IPS DF 4.7 (cell line): ENCODE measurements around the gene STARD4.

ENCODE experiments used
- DNase-seq: peaks from one replicate; pipeline ENCODE4 v3.0.0-alpha.2; 2013; ENCODE audit warnings: low spot score; ENCODE audit errors: extremely low read depth

The STARD4 gene

DNA sequence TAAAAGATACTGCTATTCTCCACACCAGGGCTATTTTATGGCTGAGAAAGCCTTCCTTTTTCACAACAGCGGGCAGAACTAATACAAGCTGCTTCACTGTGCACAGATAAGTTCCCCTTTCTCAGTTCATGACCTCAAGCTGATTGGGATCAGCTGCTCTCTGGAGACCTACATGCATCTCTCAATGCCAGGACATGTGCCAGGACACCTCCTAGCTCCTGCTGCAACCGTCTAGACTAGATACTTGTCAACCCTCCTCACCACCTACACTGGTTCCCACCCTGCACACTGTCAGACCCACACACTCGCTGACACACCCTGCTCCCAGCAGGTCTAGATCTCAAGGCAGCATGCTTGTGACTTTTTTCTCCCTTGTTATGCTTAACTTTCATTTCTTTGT is 39.8 kb downstream of the STARD4 start:
- DNase-seq = no peak

DNA sequence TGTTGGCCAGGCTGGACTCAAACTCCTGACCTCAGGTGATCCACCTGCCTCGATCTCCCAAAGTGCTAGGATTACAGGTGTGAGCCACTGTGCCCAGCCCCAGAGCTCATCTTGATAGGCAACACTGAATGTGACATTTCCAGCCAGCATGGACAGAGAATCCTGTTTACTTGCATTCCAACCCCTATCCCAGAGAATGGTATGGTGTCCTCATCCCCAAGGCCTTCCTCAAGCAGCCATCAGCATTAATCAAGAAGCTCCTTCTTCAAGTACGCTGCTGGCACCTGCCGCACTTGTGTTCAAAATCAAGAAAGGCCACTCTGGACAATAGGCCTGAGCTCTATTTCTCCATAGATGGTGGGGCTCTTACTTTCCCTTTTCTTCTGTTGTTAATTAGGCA is 40.2 kb downstream of the STARD4 start:
- no peak for DNase-seq

DNA sequence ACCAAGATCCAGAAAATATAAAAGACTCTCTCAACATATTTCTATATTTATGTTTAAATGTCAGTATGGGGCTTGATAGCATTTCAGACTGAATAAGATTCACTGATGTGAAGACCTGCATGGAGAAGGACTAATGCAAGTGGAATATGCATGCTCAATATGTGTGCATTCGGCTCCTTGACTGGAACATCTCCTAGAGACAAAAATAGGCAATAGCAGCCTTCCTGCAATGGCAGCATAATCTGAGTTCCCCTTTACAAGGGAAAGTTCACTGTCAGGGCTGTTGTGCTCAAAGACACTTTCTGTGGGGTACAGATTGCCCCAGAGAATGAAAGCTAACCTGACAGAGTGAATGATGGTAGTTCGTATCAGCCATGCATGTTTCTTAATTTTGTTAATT is 42.4 kb downstream of the STARD4 start:
- DNase-seq = no peak

DNA sequence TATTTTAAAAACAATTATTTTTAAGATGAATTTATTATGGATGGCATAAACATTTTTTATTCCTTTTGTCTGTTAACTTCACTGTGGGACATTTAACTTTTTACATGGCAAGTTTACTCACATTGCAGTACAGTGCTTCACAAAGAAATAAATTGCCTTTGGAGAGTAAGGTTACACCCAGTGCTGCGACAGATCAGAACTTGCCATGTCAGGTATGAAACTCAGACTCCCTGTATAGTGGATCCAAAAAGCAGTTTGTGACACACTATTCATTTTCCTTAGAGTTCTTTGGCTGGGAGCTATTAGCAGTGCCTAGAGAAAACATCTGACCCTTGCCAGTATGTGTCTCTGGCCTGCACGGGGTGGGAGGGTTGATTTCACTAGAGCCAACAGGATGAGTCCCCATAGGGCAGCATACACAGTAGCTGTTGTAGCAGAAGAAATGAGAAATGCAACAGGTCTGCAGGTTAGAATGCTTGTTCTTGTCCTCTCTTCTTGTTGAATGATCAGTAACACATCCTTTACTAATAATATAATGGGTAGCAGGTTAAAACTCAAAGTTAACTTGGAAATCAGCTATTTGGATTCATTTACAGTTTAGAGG is 42.9 kb downstream of the STARD4 start:
- DNase-seq = no peak

DNA sequence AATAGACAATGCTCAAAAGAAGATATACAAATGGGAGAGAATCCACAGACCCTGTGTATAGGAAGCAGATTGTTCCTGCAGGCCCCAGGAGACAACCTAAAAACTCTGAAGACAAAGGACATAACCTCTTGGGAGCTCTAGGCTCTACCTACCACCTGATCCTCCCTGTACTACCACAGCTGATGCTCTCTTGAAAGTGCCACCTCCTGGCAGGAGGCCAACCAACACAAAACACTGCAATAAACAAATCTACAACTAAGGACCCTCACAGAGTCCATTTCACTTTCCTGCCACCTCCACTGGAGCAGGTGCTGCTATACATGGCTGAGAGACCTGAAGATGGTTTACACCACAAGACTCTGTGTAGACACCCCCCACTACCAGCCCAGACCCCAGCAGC is 49.0 kb downstream of the STARD4 start:
- no peak for DNase-seq

DNA sequence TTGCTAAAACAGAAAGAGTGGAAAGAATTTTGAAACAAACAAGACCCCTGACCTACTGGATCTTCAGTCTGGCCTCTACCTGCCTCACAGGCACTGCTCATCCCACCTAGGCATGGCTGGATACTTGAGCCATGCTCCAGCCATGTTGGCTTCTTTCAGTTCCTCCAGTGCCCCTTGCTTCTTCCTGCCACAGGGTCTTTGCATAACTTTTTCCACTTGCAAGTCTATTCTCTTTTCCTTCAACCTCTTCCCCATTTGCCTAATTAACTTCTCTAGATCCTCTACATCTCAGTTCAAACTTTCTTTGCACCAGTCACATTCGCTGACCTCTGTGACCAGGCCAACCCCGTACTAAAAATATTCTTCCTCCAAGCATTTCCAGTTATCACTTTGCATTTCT is 50.4 kb downstream of the STARD4 start:
- DNase-seq = no peak

DNA sequence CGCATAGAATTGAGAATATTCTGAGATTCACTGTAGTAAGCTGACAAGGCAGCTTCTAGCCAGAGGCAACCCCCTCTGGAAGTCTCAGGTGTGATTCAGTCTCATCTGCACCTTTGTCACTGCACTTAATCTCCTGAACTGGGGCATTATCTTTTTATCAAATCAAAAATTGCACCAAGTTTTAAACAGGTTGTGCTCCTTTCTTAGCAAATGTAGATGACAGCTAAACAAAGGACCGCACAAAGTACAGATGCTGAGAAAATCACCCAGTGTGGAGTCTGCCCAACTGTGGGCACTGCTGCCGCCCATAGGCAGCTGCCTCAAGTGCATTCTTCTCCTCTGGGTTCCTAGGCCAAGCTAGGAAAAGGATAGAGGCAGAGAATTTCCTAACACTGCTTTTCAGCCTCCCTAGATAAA is 51.1 kb downstream of the STARD4 start:
- DNase-seq = no peak

DNA sequence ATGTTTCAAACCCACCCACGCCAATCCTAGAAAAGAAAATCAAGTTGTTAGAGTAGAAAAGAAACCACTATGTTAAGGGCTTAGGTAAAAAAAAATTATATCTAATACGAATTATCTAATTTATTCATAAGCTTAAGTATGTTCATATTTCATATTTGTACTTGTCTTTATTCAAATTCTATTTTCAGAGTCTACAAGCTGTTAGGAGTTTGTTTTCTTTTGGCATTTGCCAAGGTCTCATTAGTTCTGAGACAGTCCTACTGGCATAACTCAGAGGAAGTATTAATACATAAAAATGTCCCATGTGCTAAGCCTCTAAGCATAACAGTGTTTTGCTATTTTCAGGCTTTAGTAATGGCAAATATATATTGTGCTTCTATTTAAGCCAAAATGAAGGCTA is 57.6 kb downstream of the STARD4 start:
- no peak for DNase-seq

DNA sequence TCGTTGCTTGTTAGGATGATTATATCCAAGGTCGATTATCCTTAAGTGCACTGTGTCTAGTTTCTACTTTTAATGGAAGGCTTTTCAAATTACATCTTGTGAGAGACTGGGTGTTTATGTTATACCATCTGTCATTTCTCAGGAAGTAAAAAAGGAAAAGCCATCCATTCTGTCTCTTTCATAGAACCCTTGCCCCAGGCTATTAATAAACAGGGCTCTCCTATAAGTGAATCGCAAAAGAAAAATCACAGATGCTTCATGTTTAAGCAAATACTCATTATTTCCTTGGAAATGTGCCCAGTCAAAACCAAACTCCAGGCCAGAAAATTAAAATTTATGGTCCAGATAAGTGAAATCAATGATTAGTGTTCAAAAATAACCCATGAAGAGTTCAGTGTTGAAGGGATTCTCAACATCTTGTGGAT is 58.1 kb downstream of the STARD4 start:
- DNase-seq = no peak

DNA sequence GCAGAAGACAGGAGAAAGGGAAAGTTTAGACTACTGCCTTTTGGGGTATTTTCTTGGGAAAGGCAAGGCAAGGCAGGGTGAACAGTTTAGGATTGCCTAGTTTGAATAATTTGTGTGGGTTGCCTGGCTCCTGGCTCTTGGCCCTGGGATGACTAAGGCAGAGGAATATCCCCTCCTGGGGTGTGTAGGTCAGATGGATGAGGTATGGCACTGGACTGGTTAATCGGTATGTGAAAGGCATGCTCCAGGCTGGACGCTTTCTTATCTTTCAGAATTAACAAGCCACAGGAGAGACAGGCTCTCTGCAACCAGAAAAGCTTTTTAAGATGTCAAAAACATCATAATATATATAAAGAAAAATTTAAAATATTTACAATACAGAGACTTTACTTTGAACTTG is 58.6 kb downstream of the STARD4 start:
- DNase-seq = no peak

DNA sequence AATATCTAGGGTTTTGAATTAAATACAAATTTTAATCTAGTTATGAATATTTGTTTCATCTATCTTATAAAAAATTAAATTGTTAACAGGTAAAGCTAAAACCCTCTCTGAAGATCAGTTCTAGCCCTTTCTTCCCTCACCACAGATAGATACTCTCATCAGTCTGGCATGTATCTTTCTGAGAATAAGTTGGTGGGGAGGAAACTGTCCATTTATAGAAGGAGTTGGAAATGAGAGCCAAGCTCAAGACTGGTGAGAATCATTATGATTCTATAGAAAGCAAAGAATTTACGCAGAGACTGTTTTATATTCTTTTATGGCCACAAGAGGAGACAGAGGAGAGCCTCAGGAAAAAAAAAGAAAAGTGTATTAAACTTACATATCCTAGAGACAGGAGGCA is 59.0 kb downstream of the STARD4 start:
- DNase-seq = no peak

DNA sequence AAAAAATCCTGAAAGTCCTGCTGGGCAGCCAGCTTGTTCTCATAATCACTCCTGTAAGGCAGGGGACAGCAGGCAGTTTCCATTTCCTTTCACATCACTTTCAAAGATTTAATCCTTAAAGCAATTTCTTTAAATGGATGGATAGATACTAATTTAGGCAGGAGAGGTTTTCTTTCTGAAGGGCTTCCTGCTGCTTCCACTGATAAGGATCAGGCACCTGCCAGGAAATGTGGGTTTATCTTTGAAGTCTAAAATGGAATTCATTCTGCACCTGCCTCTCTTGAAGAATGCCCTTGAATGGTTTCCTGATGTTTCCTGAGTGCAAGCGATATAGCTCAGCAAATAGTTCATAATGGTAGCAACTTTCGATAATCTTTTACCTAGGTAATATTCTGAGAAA is 64.5 kb downstream of the STARD4 start:
- DNase-seq = no peak

DNA sequence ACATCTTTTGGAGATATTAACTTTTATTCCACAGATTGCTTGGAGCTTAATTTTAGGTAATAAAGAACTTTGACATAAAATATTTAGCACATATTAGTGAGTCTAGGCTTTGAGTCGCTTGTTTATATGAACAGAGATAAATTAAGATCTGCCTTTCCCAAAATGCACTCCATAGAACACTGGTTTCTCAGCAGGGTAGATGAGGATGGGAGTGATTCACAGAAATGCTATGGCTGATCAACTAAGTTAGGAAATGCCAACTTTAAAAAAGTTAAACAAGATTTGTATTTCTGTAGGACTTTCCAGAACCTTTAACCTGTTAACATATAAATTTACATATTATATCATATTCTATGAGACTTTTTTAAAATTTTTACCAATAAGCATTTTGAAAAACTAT is 65.2 kb downstream of the STARD4 start:
- DNase-seq = no peak
